ENCODE measurements around the gene FAM240A.

Gene FAM240A

DNA sequence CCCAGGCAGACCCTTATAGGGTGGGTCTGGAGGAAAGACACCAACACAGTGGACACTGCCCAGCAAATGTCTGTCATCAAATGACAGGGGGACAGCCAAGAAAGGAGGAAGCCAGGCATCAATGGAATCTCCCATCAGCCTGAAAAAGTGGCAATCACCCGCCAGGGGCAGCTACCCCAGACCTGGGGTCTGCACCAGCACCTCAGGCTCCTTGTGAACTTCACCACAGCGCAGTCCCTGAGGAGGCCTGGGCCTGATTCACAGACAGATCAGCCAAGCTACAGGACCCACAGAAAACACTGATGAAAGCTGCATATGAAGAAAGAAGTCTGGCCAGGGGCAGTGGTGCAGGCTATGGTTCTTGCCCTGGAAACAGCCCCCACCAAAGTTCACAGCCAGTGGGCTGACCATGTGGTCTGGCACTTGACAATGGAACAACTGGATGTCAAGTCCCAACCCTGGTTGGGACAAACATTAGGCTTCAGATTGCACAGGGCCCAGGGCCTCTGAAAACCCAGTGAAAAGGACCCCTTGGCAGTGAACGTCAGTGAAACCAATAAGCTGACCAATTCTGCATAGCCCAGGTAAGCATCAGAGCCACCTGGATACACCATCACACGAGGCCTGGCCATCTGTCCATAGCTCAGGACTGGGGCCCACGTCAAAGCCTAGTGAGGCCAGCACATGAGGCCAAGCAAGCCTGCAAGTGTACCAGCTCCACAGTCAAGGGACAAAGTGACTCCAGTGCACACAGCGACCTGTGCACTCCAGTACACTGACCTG is 52.1 kb downstream of the FAM240A start:
- DNase-seq = no peak

- no peak for DNase-seq
Measured at GRCh38 chr3:46664971-46665762, 52.8 kb downstream of the FAM240A start.

DNA sequence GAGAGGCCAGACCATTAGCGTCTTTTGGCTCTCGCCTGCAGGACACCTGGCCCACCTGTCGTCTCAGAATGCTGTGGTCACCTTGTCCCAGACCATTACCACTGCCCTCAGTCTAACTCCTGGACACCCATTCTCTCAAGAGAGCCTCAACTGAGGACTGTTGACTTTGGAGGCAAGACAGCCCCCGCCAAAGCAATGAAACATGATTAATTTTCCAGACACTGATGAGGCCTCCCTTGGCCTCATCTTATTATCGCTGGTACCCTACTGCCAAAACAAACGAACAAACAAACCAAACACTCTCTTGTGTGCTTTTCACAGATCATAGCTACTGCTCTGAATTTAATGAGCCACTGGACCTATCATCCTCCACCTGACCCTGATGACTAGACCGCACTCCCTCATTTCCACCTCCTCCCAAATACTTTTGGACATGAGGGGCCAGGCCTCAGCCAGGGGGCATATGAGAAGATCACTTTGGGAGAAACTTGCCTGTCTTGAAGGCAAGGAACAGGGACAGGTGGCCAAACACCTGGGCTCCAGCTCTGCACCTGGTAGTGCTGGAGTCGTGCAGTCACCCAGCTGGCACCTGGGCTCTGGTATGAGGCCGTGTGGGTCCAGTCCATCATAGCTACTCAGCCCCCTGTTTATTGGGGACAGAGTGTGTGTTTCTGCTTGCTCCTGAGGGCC is 53.6 kb downstream of the FAM240A start:
- DNase-seq = peak; percentile 26

DNA sequence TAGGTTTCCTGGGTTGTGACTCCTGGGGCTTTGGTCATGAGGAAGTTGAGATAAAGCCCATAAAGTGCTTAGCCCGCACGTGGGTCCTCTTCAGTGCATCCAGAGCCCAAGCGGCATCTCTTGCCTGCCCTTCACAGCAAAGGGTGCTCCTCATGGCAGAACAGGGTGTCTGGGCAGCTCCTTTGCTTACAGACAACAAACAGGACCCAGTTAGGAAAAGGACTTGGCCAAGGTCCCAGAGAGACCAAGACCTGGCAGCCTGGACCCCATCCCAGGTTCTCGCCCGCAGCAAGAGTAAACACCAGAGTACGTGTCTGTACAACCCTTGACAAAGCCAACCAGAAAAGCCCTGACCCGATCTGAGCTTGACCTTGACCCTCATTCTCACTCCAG is 54.1 kb downstream of the FAM240A start:
- DNase-seq = no peak

DNA sequence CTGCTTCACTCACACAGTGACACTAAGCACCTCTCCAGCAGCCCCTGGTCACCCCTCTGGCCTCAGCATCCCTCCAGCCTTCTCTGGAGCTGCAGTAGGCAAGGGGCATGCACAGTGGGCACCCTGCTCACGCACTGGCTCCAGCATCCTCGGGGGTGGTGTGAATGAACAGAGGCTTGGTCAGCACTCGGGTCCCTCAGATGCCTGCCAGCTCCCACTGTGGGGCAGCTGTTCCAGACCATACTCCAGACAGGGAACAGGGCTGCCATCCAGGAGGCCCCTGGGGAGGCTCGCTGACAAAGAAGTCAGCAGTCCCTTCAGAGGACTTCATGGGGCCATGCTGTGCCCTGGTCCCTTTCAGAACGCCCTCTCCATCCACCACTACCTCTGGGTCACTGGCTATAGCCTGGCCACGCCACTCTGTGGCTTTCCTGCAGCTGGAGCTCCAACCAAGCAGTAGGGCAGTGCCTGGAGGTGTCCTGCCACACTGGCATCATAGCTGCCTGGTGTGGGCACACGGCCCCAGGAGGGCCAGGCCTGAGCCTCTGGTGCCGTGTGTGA is 54.8 kb downstream of the FAM240A start:
- DNase-seq = no peak

- DNase-seq = no peak
Measured at GRCh38 chr3:46667657-46668056, 55.3 kb downstream of the FAM240A start.

- DNase-seq = no peak
Measured at GRCh38 chr3:46668116-46668515, 55.8 kb downstream of the FAM240A start.

DNA sequence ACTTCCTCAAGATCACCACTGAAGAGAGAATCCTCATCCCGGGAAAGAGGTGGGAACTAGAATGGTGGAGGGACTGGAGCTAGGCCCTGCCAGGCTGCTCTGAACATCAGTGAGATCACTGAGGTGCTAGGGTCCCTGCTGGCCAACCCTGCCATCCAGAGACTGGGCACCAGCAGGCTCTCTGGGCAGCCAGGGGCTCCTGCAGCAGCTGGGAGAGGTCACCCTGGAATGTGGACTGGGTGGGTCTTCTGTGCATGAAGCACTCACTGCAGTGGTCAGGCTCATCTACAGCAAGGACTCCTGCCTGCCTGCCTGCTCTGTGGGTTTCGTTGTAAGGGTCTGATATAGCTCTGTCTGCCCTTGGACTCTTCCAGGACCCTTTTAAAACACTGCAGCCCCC is 56.3 kb downstream of the FAM240A start:
- no peak for DNase-seq

DNA sequence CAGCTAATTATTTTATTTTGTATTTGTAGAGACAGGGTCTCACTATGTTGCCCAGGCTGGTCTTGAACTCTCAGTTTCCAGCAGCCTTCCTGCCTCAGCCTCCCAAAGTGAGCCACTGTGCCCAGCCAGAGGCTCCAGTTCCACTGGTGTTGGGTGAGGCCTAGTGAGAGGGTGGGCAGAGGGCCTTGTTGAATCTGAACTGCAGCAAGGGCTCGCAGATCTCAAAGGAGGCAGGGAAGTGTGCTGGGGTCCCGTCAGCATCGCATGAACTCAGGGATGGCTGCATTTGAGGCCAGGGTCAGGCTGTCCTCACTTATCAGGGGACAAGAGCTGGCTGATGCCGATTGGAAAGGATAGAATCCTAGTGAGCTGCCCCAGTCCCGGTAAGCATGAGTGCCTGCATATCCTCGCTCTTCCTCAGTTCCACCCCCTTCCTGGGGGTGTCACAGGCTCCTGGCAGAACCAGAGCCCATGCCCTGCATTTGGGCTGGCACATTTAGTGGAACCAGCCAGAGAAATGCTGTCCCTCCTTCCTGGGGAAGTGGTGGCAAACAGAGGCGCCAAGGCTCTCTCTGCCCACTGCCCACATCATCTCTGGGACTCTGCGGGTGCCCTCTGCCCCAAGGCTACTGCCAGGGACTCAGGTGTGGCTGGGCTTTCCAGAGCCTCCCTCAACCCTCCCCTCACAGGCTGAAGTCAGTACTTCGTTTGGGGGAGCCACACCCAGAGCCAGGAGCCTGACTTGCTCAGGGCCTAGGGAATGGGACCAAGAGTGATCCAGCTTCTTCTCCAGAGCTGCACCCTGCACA is 57.1 kb downstream of the FAM240A start:
- no peak for DNase-seq

- no peak for DNase-seq
Measured at GRCh38 chr3:46670000-46670890, 57.9 kb downstream of the FAM240A start.

DNA sequence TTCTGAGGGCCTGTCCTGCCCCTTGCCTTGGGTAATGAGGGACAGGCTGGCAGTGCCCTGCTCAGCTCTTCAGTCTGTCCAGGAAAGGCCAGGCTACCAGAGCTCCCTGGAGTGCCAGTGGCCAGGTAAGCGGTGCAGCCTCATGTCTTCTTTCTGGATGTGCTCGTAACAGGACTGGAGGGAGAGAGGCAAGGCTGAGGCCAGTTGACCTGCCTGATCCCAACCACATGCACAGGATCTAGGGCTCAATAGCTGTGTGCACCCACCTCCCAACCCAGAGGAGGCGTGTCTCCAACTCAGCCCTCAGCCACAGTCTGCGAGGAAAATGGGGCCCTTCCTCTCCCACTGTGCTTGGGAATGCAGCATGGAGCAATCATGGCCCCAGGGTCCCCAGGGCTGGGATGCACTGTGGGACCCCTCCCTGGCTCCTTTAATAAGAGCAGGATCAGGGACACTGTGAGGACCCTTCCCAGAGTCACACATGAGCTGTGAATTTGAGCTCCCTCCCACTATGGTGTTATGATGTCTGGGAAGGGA is 58.6 kb downstream of the FAM240A start:
- no peak for DNase-seq

DNA sequence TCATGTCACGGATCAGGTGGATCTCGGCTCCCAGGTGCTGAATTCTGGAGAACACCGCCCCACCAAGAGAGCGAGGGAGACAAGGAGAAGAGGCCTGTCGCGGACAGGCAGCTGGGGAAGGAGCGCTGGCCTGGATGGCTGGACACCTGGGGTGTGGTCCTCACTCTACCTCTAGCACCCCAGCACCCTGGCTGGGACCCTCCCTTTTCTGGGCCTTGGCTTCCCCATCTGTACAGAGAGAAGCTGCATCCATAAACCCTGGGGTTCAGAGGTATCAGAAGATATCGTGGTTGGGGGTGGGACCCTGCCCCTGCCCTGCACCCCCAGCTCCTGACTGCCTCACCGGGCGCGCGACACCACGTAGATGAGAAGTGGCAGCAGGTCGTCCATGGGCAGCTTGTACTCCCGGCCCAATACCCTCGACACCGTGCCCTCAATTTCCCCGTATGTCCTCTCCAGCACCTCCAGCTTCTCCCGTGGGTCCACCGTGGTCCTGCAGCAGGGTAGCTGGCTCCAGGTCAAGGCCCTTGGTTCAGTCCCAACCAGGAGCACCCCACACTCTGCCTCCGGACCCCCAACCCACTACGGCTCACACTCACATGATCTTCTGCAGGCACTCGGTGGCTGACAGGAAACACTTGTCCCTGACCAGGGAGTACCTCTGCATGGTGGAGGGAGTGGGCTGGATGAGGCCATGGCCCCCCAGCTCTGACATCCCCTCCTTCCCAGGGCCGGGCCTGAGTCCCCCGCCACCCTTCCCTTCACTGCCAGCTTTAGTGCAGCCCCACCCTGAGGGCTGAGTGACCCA is 59.4 kb downstream of the FAM240A start:
- no peak for DNase-seq

GRCh38 chr3:46672349-46672695 is 60.0 kb downstream of the FAM240A start:
- DNase-seq = no peak

DNA sequence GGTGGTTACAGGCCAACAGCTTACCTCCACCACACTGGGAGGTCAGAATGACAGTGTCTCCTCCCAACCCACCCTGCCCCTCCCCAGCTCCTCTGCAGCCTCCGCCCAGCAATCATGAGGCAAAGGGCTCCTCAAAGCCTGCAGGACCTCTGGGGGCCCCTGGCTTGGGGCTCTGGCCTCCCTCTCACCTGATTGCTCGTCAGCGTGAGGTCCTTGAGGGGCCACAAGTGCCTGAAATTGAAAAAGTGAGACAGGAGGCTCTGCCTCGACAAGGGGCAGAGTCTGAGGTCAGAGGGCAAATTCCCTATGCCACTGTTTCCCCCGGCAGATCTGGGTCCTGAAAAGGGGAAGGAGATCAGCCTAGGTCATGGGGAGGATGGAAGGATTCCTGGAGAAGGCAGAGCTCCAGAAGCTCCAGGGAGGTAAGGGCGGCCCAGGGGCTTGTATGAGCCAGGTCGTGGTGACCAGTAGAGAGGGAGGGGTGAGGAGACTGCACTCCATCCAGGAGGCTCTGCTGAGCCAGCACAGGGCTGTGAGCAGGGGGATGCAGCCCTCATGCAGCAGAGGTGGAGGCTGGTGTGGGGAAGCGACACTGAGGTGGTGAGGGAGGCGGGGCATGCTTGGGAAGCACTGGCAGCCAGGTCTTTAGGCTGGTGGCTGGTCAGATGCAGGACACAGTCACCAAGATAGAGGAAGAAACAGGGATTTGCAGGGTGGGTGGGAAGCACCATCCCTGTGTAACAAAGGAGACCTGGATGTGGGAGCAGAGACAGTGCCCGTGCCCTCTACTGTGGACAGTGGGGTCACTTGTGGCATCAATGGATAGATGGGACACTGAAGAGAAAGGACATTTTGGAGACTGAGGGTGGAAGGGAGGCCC is 61.1 kb downstream of the FAM240A start:
- DNase-seq = no peak

DNA sequence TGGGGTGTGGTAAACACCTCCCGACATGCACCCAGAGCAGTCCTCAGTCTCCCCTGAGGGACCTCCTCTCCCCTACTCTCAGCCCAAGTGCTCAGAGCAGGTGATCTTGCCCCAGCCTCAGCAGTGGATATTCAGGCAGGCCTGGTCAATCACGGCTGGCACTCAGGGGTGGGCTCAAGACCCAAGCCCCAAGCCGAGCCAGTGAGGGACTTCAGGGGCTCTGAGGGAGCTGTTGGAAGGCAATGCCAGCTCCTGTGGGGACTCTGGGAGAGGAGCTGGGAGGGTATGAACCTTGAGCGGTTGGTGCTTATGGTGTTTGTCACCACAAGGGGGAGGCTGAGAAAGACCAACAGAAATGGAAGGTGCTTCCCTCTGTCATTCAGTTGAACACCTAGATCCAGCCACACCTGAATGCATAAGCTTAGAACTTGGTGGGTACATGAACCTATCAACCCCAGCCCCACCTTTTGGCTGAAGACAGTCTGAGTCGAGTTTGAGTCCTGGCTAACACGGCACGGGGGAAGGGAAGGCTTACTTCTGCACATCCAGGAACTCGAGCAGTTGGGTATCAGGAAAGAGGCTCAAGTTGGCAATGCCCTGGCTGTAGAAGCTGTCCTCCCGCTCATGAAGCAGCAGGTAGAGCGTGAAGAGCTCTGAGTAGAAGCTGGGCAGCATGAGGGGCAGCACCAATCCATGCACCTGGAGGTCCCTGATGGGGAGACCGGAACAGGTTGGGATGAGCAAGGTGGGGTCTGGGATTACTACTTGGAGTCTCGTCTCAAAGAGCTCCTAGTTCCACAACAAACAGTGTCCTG is 61.9 kb downstream of the FAM240A start:
- no peak for DNase-seq

- no peak for DNase-seq
Measured at GRCh38 chr3:46675426-46675825, 63.1 kb downstream of the FAM240A start.

All from NCI-H1092 (cell line).